HG02798 (cell line): Measurements from ENCODE around the gene KCNQ1.

Experiments used
- ATAC-seq: cut with Tn5 transposase; IDR thresholded peaks from one replicate; pipeline ENCODE4 v1.9.1; 2021; ENCODE audit warnings: mild to moderate bottlenecking; ENCODE audit not compliant: unreplicated experiment, poor library complexity

Gene KCNQ1

DNA sequence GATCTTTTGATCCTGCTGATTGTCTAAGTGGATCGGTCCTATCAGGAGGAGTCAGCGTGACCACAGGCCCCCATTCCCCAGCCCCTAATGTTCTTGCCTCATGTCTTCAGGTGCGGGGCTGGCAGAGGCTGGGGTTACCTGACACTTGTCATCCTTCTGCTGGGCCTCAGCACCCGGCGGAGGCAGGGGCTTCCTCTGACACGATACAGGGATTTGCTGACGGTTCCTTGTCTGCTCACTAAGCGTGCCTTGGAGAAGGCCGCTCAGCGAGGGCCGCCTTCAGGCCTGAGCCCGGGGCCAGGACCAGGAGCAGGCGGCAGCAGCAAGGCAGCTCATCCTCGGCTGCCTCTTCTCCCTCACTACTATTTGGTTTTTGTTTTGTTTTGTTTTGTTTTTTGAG is 300.7 kb downstream of the KCNQ1 start:
- ATAC-seq = no peak

GRCh38 chr11:2746401-2747247 is 301.8 kb downstream of the KCNQ1 start:
- no peak for ATAC-seq

DNA sequence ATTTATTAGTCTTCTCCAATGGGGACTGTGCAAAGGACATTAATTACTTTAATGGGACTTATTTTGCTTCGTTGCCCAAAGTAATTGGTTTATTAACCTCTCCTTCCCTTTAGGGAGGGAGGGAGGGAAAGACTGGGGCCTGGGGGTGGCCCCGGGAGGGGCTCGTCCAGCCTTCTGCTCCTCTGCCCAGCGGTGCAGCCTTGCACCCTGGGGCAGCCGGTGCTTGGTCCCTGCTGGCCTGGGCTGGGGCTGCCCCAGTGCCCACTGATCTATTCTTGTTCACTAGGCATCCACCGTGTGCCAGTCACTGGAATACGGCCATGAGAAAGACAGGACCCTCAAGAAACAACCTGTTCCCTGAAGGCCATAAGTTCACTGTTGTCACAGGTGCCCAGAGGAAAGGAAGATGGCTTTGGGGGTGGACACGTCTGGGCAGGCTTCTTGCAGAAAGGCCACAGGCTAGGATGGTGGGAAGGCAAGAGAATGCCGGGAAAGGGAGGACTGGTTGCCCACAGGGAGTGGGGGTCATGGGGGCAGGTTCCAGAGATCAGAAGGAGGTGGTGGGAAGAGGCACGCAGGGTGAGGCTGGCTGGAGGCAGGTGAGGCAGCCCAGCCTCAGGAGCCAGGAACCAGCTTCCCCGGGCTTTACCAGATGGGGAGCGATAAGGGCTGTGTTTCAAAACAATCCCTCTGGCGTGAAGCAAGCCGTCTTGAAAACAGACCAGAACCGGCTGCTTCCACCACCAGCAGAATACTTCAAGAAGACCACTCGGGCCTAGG is 302.6 kb downstream of the KCNQ1 start:
- ATAC-seq = no peak

- no peak for ATAC-seq
These were observed 303.4 kb downstream of the KCNQ1 start for GRCh38 chr11:2748061-2748813.

GRCh38 chr11:2748814-2749554 is 304.2 kb downstream of the KCNQ1 start:
- no peak for ATAC-seq

- no peak for ATAC-seq
These were observed 305.4 kb downstream of the KCNQ1 start for GRCh38 chr11:2750101-2750681.

- no peak for ATAC-seq
These were observed 306.1 kb downstream of the KCNQ1 start for GRCh38 chr11:2750682-2751522.

DNA sequence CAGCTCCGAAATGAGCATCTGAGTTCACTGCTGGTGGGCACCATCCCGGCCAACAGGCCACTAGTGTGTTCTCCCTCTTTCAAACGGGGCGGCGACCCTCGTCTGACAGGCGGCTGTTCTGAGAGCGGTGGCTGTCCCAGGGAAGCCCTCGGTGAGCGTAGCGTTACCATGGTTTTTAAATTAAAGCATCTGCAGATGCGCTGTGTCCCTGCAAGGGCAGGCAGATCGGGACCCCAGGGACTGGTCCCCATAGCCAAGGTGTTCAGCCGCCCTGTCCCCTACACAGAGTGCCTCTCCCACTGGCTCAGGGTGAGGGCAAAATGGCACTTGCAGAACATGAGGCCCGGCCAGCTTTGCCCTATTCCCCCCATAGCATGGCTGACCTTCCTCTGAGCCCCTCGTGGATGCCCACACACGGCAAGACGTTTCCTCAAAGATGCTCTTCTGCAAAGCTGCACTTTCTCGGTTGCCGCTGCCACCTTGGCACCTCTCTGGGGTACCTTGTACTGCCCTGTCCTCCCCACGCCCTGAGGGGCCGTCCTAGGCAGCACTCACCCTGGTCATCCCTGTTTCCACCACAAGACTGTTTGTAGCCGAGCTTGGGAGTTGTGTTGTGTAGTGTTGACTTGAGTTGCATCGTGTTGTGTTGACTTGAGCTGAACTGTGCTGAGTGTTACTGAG is 306.9 kb downstream of the KCNQ1 start:
- ATAC-seq = no peak

- ATAC-seq = no peak
These were observed 307.5 kb downstream of the KCNQ1 start for GRCh38 chr11:2752204-2752770.

- ATAC-seq = no peak
These were observed 308.1 kb downstream of the KCNQ1 start for GRCh38 chr11:2752923-2753322.

GRCh38 chr11:2754008-2754407 is 309.2 kb downstream of the KCNQ1 start:
- no peak for ATAC-seq

DNA sequence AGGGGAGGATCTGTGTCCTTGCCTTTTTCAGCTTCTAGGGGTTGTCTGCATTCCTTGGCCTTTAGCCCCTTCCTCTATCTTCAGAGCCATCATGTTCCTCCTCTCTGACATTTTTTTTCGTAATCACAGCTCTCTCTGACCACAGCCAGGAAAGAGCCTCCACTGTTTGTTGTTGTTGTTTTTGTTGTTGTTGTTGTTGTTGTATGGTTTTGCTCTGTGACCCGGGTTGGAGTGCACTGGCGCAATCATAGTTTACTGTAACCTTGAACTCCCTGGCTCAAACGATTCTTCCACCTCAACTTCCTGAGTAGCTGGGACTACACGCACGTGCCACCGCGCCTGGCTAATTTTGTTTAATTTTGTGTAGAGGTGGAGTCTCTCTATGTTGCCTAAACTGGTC is 310.3 kb downstream of the KCNQ1 start:
- ATAC-seq = no peak

- ATAC-seq = no peak
These were observed 313.9 kb downstream of the KCNQ1 start for GRCh38 chr11:2758751-2759150.

GRCh38 chr11:2759228-2760195 is 314.7 kb downstream of the KCNQ1 start:
- no peak for ATAC-seq

- no peak for ATAC-seq
These were observed 315.5 kb downstream of the KCNQ1 start for GRCh38 chr11:2760196-2760871.
